ENCODE measurements around the gene PCDH9. TPM values are rescaled to one million over a fixed set of nuclear protein-coding genes. Genes with fewer than 3 reads are reported as not detected.
"Not testable (repeated sequence)": the region's sequence is repeated elsewhere in the genome, so short reads cannot be mapped to it uniquely, and the experiment has no call there.

The PCDH9 gene
- total RNA-seq, 6 experiments from 2014 or later = 1.6 to 3.9 (median 3.1) TPM

DNA sequence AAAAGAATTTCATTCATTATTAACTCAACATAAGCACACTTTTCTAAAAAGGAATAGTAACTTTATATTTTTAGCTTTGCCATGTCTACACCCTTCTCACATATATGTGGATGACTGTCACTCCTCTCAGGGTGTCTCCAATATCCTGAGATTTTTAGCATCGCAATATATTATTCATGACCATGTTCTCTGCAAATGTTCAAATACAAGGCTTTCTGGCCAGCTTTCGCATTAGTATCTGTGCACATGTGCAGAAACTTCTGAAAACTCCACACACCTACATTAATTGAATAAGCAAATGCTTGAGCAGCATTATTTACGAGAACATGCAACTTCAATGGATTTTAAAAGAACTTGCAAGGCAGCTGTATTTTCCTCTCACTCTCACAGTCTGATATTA, 334.8 kb downstream of the PCDH9 start:
- intact Hi-C loops (cut with DNase I) = no loop called here
- TF ChIP-seq POLR2A (IDR thresholded peaks at IDR 0.05) (no peak), CTCF (IDR thresholded peaks at IDR 0.05) (no peak)
- Histone ChIP-seq H3K36me3 (no peaks in the 10 kb centered on the region), H3K27ac (no peak overlapping the region), H3K27me3 (peaks cover 0 to 3% of the 10 kb centered on the region in 2 donors), H3K9me3 (no peaks in the 10 kb centered on the region), H3K4me1 (no peaks in the 10 kb centered on the region), H3K4me3 (no peak overlapping the region)
- 89% methylated on average over 3 of the region's 3 CpGs for WGBS (ENCODE audit: insufficient coverage, low coverage, low lambda C conversion rate, missing lambda C conversion rate)
- ATAC-seq = no peak
- no peak for DNase-seq

- Histone ChIP-seq H3K9me3 (no peaks in the 10 kb centered on the region), H3K27me3 (no peaks in the 10 kb centered on the region), H3K27ac (no peak overlapping the region), H3K36me3 (no peaks in the 10 kb centered on the region), H3K4me1 (no peaks in the 10 kb centered on the region), H3K4me3 (no peak overlapping the region)
- 92% methylated on average over 1 of the region's 1 CpG for WGBS (ENCODE audit: insufficient coverage, low coverage, low lambda C conversion rate, missing lambda C conversion rate)
- ATAC-seq (no peak), DNase-seq (no peak)
- TF ChIP-seq POLR2A (IDR thresholded peaks at IDR 0.05) = no peak
- intact Hi-C loops (cut with DNase I) = no loop called here
Observed at GRCh38 chr13:66888698-66889097, 341.4 kb downstream of the PCDH9 start.

DNA sequence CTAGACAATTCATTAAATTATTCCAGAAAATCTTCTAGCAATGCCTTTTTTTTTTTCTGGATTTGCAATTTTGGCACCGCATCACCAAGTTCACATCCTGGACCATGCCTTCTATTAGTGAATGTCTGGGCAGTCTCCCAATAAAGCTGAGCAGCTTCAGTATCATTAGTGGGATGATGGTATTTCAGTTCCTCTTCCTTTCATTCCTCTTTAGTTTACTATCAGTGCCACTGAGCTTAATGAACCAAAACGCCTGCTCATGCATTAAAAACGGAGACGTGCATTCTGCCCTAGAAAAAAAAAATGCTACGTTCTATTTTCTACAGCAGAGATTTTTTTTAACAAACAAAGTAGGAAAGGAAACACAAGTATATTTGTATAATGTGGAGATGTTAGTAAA, 343.0 kb downstream of the PCDH9 start:
- ATAC-seq = no peak
- H3K4me3 ChIP-seq = no peak overlapping the region
- no peak for TF ChIP-seq CTCF (IDR thresholded peaks at IDR 0.05)
- no peak for TF ChIP-seq POLR2A (IDR thresholded peaks at IDR 0.05)
- no peaks in the 10 kb centered on the region for H3K9me3 ChIP-seq
- intact Hi-C loops (cut with DNase I) = no loop called here
- DNase-seq = no peak
- H3K27ac ChIP-seq = no peak overlapping the region
- H3K36me3 ChIP-seq = no peaks in the 10 kb centered on the region
- no peaks in the 10 kb centered on the region for H3K4me1 ChIP-seq
- no peaks in the 10 kb centered on the region for H3K27me3 ChIP-seq
- WGBS (ENCODE audit: insufficient coverage, low coverage, low lambda C conversion rate, missing lambda C conversion rate) = 53% methylated on average over 5 of the region's 5 CpGs

GRCh38 chr13:66886264-66886663, 343.9 kb downstream of the PCDH9 start:
- Histone ChIP-seq H3K36me3 (no peaks in the 10 kb centered on the region), H3K4me1 (no peaks in the 10 kb centered on the region), H3K27me3 (no peaks in the 10 kb centered on the region), H3K27ac (no peak overlapping the region), H3K9me3 (no peaks in the 10 kb centered on the region), H3K4me3 (no peak overlapping the region)
- ATAC-seq (no peak), DNase-seq (no peak)
- intact Hi-C loops (cut with DNase I) = no loop called here
- 57% methylated on average over 4 of the region's 4 CpGs for WGBS (ENCODE audit: insufficient coverage, low coverage, low lambda C conversion rate, missing lambda C conversion rate)
- no peak for TF ChIP-seq POLR2A (IDR thresholded peaks at IDR 0.05)
- TF ChIP-seq CTCF (IDR thresholded peaks at IDR 0.05) = no peak

- DNase-seq; H3K9me3 ChIP-seq; H3K27me3 ChIP-seq; H3K27ac ChIP-seq; H3K36me3 ChIP-seq; ATAC-seq; intact Hi-C loops (cut with DNase I); H3K4me3 ChIP-seq; H3K4me1 ChIP-seq: not testable (repeated sequence)
- 66% methylated on average over 2 of the region's 2 CpGs for WGBS (ENCODE audit: insufficient coverage, low coverage, low lambda C conversion rate, missing lambda C conversion rate)
Observed at GRCh38 chr13:66881170-66881569, 349.0 kb downstream of the PCDH9 start.

DNA sequence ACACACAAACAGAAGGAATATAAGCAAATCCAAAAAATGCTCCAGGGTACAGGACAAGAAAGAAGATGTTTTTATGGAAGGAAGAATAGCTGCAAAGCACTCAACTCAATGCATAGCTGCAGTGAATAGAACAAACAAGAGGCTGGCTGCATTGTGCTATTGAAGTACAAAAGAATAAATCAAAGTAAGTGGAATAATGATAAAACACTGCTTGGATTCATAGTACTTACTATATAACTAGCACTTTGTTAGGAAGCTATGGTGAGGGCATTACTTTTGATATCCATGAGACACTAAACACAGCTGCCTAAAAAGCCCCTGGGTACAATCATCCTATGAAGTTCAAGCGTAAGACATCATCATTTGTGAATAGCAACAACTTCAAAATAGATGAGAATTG, 350.1 kb downstream of the PCDH9 start:
- DNase-seq = no peak
- Histone ChIP-seq H3K27ac (no peak overlapping the region), H3K4me3 (no peak overlapping the region), H3K4me1 (no peaks in the 10 kb centered on the region), H3K36me3 (no peaks in the 10 kb centered on the region), H3K9me3 (no peaks in the 10 kb centered on the region), H3K27me3 (no peaks in the 10 kb centered on the region)
- TF ChIP-seq CTCF (IDR thresholded peaks at IDR 0.05) = no peak
- no peak for TF ChIP-seq POLR2A (IDR thresholded peaks at IDR 0.05)
- intact Hi-C loops (cut with DNase I) = no loop called here
- 100% methylated on average over 1 of the region's 1 CpG for WGBS (ENCODE audit: insufficient coverage, low coverage, low lambda C conversion rate, missing lambda C conversion rate)
- ATAC-seq = no peak

All from right lobe of liver (tissue), 6 donors.